ENCODE measurements around the gene GGA1. TPM values are rescaled to one million over a fixed set of nuclear protein-coding genes. Genes with fewer than 3 reads are reported as not detected.
A peak's percentile ranks its signal among the peaks of the same experiment; 100 is the strongest.

Gene GGA1
- total RNA-seq, 1 experiment from 2014 or later = 99.2 TPM

- peaks cover 43% of the 10 kb centered on the region for H3F3A ChIP-seq (ENCODE audit: insufficient read depth, low read depth)
- peak within 1 kb of the TSS; percentile 69 for H3K27ac ChIP-seq
- no peaks in the 10 kb centered on the region for H3K9me3 ChIP-seq (ENCODE audit: insufficient read depth, low read depth)
- no peaks in the 10 kb centered on the region for H4K20me1 ChIP-seq (ENCODE audit: insufficient read depth)
- peak; percentile 93 to 97 for DNase-seq
- POLR2A ChIA-PET (ENCODE audit: unreplicated experiment) = interaction anchor here (0.5 to 0.9 kb wide), 14 partner anchors 9 to 1534 kb away, joined by 3 to 51 read pairs (median 5); partner anchors contain the start of genes ANKRD54, EIF3L and GGA1
- no peaks in the 10 kb centered on the region for H3K36me3 ChIP-seq (ENCODE audit: low read depth)
- TF ChIP-seq CTCF (conservative IDR thresholded peaks at IDR 0.05) (no peak), EZH2 (IDR thresholded peaks at IDR 0.05; ENCODE audit: low read depth) (no peak)
- H2AFZ ChIP-seq = peak within 1 kb of the TSS; percentile 49; the same call in 1 of the 2 replicates
- H3K4me2 ChIP-seq = peak within 1 kb of the TSS; percentile 88
- H3K4me3 ChIP-seq = peak within 1 kb of the TSS; percentile 56
- no peaks in the 10 kb centered on the region for H3K79me2 ChIP-seq (ENCODE audit: low read depth)
- H3K9me2 ChIP-seq (ENCODE audit: insufficient read depth) = no peaks in the 10 kb centered on the region
- intact Hi-C loops (cut with micrococcal nuclease; ENCODE audit: unreplicated experiment) = loop anchor here (10.0 kb wide), 1 partner anchor 130 kb away; no protein-coding TSS in a partner anchor
- H3K27me3 ChIP-seq (ENCODE audit: insufficient read depth, low read depth) = no peaks in the 10 kb centered on the region
- no TSS peak for BruUV-seq (replicated peaks)
- peaks cover 46% of the 10 kb centered on the region for H3K4me1 ChIP-seq (replicated peaks; ENCODE audit: insufficient read depth)
- CTCF ChIA-PET = interaction anchor here (0.6 to 1.5 kb wide), 4 partner anchors 32 to 177 kb away, joined by 3 to 17 read pairs (median 4); no protein-coding TSS in a partner anchor
Observed at GRCh38 chr22:37674951-37675929, 66.6 kb downstream of the GGA1 start, which contains the start of gene LGALS1. LGALS1 (plus strand) TSS chr22:37675636; CDS start chr22:37675703, 67 bp downstream.

- H3F3A ChIP-seq (ENCODE audit: insufficient read depth, low read depth) = peaks cover 47% of the 10 kb centered on the region
- H2AFZ ChIP-seq = peak overlapping the region; percentile 49; the same call in 1 of the 2 replicates
- peak overlapping the region; percentile 69 for H3K27ac ChIP-seq
- TF ChIP-seq EZH2 (IDR thresholded peaks at IDR 0.05; ENCODE audit: low read depth) = no peak
- no peak for TF ChIP-seq CTCF (conservative IDR thresholded peaks at IDR 0.05)
- H3K4me2 ChIP-seq = peak overlapping the region; percentile 88
- no peaks in the 10 kb centered on the region for H3K27me3 ChIP-seq (ENCODE audit: insufficient read depth, low read depth)
- CTCF ChIA-PET = interaction anchor here (0.6 to 1.5 kb wide), 3 partner anchors 33 to 176 kb away, joined by 3 to 17 read pairs (median 4); no protein-coding TSS in a partner anchor
- no peaks in the 10 kb centered on the region for H4K20me1 ChIP-seq (ENCODE audit: insufficient read depth)
- peaks cover 48% of the 10 kb centered on the region for H3K4me1 ChIP-seq (replicated peaks; ENCODE audit: insufficient read depth)
- H3K9me2 ChIP-seq (ENCODE audit: insufficient read depth) = no peaks in the 10 kb centered on the region
- H3K36me3 ChIP-seq (ENCODE audit: low read depth) = no peaks in the 10 kb centered on the region
- no peaks in the 10 kb centered on the region for H3K9me3 ChIP-seq (ENCODE audit: insufficient read depth, low read depth)
- H3K4me3 ChIP-seq = peak overlapping the region; percentile 56
- H3K79me2 ChIP-seq (ENCODE audit: low read depth) = no peaks in the 10 kb centered on the region
- BruUV-seq (replicated peaks) = TSS peak; percentile 58
- DNase-seq = peak; percentile 71 to 76
- POLR2A ChIA-PET (ENCODE audit: unreplicated experiment) = interaction anchor here (0.6 to 1.0 kb wide), 5 partner anchors 10 to 77 kb away, joined by 3 to 24 read pairs (median 5); partner anchors contain the start of gene NOL12
- intact Hi-C loops (cut with micrococcal nuclease; ENCODE audit: unreplicated experiment) = loop anchor here (10.0 kb wide), 1 partner anchor 131 kb away; no protein-coding TSS in a partner anchor
Observed at GRCh38 chr22:37675930-37676735, 67.5 kb downstream of the GGA1 start.

All from PC-9 (cell line).